ENCODE results near the gene SZRD1.

The SZRD1 gene

GRCh38 chr1:16367968-16368890 is 1.2 kb downstream of the SZRD1 start:
- peak; percentile 49 for DNase-seq

- no peak for DNase-seq
These were observed 2.8 kb downstream of the SZRD1 start for GRCh38 chr1:16369821-16370220.

GRCh38 chr1:16371725-16372124 is 4.7 kb downstream of the SZRD1 start:
- no peak for DNase-seq

- DNase-seq: no peak
These were observed 5.7 kb downstream of the SZRD1 start for GRCh38 chr1:16372535-16373285.

- no peak for DNase-seq
These were observed 7.2 kb downstream of the SZRD1 start for GRCh38 chr1:16374266-16374665.

GRCh38 chr1:16375521-16376340 is 8.7 kb downstream of the SZRD1 start:
- no peak for DNase-seq

GRCh38 chr1:16376971-16377370 is 9.9 kb downstream of the SZRD1 start:
- DNase-seq: no peak

- DNase-seq: no peak
These were observed 11.4 kb downstream of the SZRD1 start for GRCh38 chr1:16378443-16378842.

GRCh38 chr1:16380868-16381267 is 13.8 kb downstream of the SZRD1 start:
- no peak for DNase-seq

GRCh38 chr1:16383888-16384287 is 16.8 kb downstream of the SZRD1 start:
- DNase-seq: no peak

- no peak for DNase-seq
These were observed 18.8 kb downstream of the SZRD1 start for GRCh38 chr1:16385659-16386453.

- DNase-seq: peak; percentile 26
These were observed 19.5 kb downstream of the SZRD1 start for GRCh38 chr1:16386454-16387113.

GRCh38 chr1:16387201-16388188 is 20.5 kb downstream of the SZRD1 start:
- DNase-seq: peak; percentile 62

- peak; percentile 22 for DNase-seq
These were observed 24.4 kb downstream of the SZRD1 start for GRCh38 chr1:16391411-16391810.

- no peak for DNase-seq
These were observed 25.9 kb downstream of the SZRD1 start for GRCh38 chr1:16392740-16393569.

GRCh38 chr1:16393570-16394521 is 26.8 kb downstream of the SZRD1 start:
- DNase-seq: no peak

- no peak for DNase-seq
These were observed 27.9 kb downstream of the SZRD1 start for GRCh38 chr1:16394977-16395376.

GRCh38 chr1:16396591-16396990 is 29.5 kb downstream of the SZRD1 start:
- no peak for DNase-seq

All from OCI-M1 (cell line).